WERI-Rb-1 (cell line): ENCODE results near the gene RSPH9.

Experiments
- DNase-seq: peaks from one replicate; pipeline ENCODE4 v3.0.0-alpha.2; 2020
- H3K27ac ChIP-seq: fragments of 250-450 bp; sonication (Bioruptor Pico); 2 replicates; pipeline ENCODE4 v1.5.1; 2020; ENCODE audit warnings: mild to moderate bottlenecking, moderate library complexity
- H3K27me3 ChIP-seq: fragments of 250-450 bp; sonication (Bioruptor Pico); 2 replicates; pipeline ENCODE4 v1.5.1; 2021; ENCODE audit warnings: mild to moderate bottlenecking, low read depth, moderate library complexity; ENCODE audit not compliant: insufficient read depth, severe bottlenecking
- H3K36me3 ChIP-seq: fragments of 250-450 bp; sonication (Bioruptor Pico); 2 replicates; pipeline ENCODE4 v1.5.1; 2020; ENCODE audit warnings: mild to moderate bottlenecking, moderate library complexity
- H3K4me3 ChIP-seq: 2 replicates; pipeline ENCODE4 v1.5.1; 2011; ENCODE audit warnings: low read depth, mild to moderate bottlenecking, control low read depth, low read length
- H3K9me3 ChIP-seq: fragments of 250-450 bp; sonication (Bioruptor Pico); 2 replicates; pipeline ENCODE4 v1.5.1; 2021; ENCODE audit warnings: mild to moderate bottlenecking, moderate library complexity; ENCODE audit not compliant: severe bottlenecking
- TF ChIP-seq, protein P1 (sequence below): IDR thresholded peaks from 2 replicates; pipeline ENCODE4 v1.5.1; 2011; ENCODE audit warnings: low read depth, mild to moderate bottlenecking, control low read depth, inconsistent platforms, low read length

The RSPH9 gene

DNA sequence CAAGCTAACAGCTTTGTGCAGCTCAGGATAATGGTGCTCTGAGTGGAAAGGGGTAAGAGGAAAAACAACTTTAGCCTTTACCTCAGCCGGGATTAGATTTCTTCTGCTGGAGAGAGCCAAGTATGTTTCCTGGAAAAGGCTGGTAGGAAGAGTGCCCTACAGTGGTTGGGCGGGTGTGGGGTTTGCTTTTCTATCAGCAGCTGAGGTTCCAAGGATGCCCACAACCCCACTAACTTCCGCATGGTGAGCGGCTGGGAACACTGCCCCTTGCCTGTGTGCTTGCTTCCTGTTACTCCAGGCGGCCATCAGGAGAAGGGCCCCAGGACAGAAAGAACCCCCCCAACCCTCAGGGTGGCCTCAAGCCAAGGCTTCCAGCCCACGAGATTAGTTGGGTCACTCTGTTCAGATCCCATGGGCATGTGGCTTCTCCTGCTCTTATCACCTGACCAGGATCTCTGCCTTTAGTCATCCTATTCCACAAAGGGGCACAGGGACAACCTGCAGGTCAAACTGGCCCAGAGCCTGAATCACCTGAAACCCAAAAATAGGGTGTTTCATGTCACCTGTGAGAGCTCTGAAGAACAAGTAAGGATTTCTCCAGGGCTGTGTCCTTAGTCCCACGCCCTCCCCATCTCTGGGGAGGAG is 32.2 kb downstream of the RSPH9 start:
- Histone ChIP-seq H3K27ac (no peak overlapping the region), H3K9me3 (no peaks in the 10 kb centered on the region), H3K4me3 (no peak overlapping the region), H3K36me3 (peaks cover 97% of the 10 kb centered on the region), H3K27me3 (no peaks in the 10 kb centered on the region)
- no peak for DNase-seq
- TF ChIP-seq, protein P1, sequence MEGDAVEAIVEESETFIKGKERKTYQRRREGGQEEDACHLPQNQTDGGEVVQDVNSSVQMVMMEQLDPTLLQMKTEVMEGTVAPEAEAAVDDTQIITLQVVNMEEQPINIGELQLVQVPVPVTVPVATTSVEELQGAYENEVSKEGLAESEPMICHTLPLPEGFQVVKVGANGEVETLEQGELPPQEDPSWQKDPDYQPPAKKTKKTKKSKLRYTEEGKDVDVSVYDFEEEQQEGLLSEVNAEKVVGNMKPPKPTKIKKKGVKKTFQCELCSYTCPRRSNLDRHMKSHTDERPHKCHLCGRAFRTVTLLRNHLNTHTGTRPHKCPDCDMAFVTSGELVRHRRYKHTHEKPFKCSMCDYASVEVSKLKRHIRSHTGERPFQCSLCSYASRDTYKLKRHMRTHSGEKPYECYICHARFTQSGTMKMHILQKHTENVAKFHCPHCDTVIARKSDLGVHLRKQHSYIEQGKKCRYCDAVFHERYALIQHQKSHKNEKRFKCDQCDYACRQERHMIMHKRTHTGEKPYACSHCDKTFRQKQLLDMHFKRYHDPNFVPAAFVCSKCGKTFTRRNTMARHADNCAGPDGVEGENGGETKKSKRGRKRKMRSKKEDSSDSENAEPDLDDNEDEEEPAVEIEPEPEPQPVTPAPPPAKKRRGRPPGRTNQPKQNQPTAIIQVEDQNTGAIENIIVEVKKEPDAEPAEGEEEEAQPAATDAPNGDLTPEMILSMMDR = no peak

DNA sequence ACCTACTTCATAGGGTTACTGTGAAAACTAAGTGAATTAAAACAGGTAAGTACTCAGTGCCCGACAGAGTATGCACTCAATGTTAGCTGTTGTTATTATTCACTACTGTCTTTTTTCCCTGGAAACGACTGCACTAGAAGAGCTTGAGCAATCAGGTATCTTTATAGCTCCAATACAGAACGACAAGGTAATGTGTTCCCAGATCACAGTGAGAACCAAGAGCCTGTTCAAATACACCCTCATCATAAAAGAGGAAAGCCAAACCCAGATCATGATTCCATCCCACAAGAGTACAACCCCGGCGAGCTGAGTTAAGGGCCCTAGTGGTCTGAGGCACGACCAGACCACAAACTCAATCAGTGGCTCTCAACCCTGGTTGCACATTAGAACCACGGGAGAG is 32.9 kb downstream of the RSPH9 start:
- DNase-seq = no peak
- H3K36me3 ChIP-seq = peaks cover 97% of the 10 kb centered on the region
- H3K9me3 ChIP-seq = no peaks in the 10 kb centered on the region
- H3K27me3 ChIP-seq = no peaks in the 10 kb centered on the region
- TF ChIP-seq, protein P1 = no peak
- no peak overlapping the region for H3K27ac ChIP-seq
- no peak overlapping the region for H3K4me3 ChIP-seq

DNA sequence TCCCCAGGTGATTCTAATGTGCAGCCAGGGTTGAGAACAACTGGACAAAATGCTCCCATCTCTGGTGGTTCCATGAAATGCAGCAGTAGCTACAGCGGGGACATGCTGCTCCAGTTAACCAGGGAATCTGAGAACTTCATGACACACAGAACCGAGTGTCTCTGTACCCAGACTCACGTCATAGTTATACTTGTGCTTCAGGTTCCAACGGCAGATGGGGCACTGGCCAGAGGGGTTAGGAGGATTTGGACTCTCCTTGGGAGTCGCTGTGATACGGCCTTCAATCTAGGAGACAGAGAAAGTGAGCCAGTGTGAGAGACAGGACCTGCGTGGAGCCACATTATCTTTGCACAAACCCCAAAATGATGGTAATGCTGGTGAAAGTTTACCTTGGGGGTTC is 33.5 kb downstream of the RSPH9 start:
- Histone ChIP-seq H3K27ac (no peak overlapping the region), H3K4me3 (no peak overlapping the region), H3K27me3 (no peaks in the 10 kb centered on the region), H3K9me3 (no peaks in the 10 kb centered on the region), H3K36me3 (peaks cover 97% of the 10 kb centered on the region)
- DNase-seq = no peak
- TF ChIP-seq, protein P1 = no peak

DNA sequence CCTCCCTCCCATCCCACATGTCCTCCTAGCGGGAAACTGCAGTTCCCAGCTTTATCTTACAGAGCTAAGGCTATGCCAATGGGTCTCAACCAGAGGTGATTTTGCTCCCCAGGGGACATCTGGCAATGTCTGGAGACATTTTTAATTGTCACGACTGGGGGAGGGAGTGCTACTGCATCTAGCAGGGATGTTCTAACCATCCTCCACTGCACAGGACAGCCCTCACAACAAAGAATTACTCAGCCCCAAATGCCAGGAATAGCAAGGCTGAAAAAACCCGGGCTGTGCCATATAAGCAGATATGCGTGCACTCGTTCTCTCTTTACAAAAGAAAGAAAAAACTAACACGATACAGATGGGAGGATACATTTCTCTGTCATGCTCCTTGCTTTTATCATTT is 34.2 kb downstream of the RSPH9 start:
- H3K9me3 ChIP-seq = no peaks in the 10 kb centered on the region
- TF ChIP-seq, protein P1 = no peak
- H3K27me3 ChIP-seq = no peaks in the 10 kb centered on the region
- DNase-seq = no peak
- H3K27ac ChIP-seq = no peak overlapping the region
- H3K4me3 ChIP-seq = no peak overlapping the region
- peaks cover 97% of the 10 kb centered on the region for H3K36me3 ChIP-seq

DNA sequence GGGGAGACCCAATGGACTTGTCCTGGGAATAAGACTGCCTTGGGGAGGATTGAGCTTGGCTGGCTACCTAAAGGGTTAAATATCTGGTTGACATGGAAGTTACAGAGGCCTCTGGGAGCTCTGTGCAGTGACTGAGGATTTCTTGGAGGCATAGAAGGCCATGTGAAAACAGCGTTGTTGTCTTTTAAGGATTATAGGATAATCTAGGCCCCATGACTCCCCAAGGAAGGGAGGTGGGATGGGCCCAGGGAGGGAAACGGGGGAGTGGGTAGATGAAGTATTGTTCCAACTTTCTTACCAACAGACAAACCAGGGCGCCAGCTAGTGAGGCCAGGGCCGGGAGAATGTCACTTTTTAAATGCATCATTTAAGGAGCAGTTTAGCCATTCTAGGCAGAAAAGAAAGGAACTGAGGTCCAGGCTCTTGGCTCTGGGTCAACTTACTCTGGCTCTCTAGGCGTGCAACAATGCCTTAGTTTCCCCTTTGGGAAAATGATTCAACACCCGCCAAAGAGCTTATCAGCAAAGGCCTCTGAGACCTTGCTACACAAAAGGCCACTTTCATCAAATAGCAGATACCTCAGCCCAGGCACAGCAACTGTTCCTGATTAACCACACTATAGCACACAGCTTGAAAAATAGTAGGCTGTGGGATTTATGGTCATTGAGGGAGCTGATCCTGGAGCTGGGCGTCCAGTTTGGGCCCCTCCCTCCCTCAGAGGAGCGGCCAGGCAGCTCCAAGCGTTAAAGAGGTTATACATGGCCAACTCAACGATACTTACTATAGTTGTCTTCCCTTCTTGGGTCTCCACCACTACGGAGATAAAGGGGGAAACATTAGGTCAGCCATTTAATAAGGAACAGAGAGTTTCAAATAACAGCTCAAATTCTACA is 35.7 kb downstream of the RSPH9 start:
- Histone ChIP-seq H3K27me3 (no peaks in the 10 kb centered on the region), H3K36me3 (peaks cover 86% of the 10 kb centered on the region), H3K27ac (no peak overlapping the region), H3K4me3 (no peak overlapping the region), H3K9me3 (no peaks in the 10 kb centered on the region)
- DNase-seq = no peak
- TF ChIP-seq, protein P1 = no peak
